Left ventricle myocardium superior (tissue), 1 donor: ENCODE measurements around the gene SEPSECS. TPM values are rescaled to one million over a fixed set of nuclear protein-coding genes. Genes with fewer than 3 reads are reported as not detected.
"Not testable (repeated sequence)": the region's sequence is repeated elsewhere in the genome, so short reads cannot be mapped to it uniquely, and the experiment has no call there.

Experiments used
- ATAC-seq: fragments of 200-7000 bp; cut with Tn5 transposase; one replicate; pipeline ENCODE4 v1.9.1; 2020; ENCODE audit warnings: mild to moderate bottlenecking, moderate library complexity
- DNase-seq: peaks from one replicate; pipeline ENCODE4 v3.0.0-alpha.2; 2020
- intact Hi-C: fragments of 100-400 bp; cut with micrococcal nuclease; formaldehyde crosslinking; loops from one replicate; pipeline ENCODE4 v1.11.0; 2022
- total RNA-seq: library from RNA; stranded (reverse); fragmentation: NEBNext Ultra II Directional; extraction: Animal tissue kit (Norgen Biotek cat#: 25700); gene quantifications from one replicate; pipeline ENCODE4 v1.2.1, GENCODE V29; 2021
- donor health status: DM: no; HTN: yes; CAD: no; lungs with severe emphysema.

SEPSECS gene
- total RNA-seq, 1 donor from 2014 or later: 5.2 TPM

GRCh38 chr4:25096251-25096980, 63.8 kb downstream of the SEPSECS start:
- intact Hi-C loops: no loop called here
- DNase-seq (no peak), ATAC-seq (no peak)

- ATAC-seq: no peak
- intact Hi-C loops: no loop called here
- no peak for DNase-seq
Observed at GRCh38 chr4:25095837-25096236, 64.4 kb downstream of the SEPSECS start.

- intact Hi-C loops: no loop called here
- ATAC-seq (no peak), DNase-seq (no peak)
Observed at GRCh38 chr4:25092139-25092538, 68.1 kb downstream of the SEPSECS start.

GRCh38 chr4:25090516-25090915, 69.7 kb downstream of the SEPSECS start:
- no peak for ATAC-seq

GRCh38 chr4:25089051-25089763, 71.0 kb downstream of the SEPSECS start:
- ATAC-seq: peak; percentile 31
- no peak for DNase-seq
- intact Hi-C loops: no loop called here

More at GRCh38 chr4:25090516-25090915, 69.7 kb downstream of the SEPSECS start:
- intact Hi-C loops: no loop called here
- no peak for DNase-seq

- peak; percentile 93 for ATAC-seq
- intact Hi-C loops: no loop called here
- peak; percentile 81 for DNase-seq
Observed at GRCh38 chr4:25088093-25088952, 71.9 kb downstream of the SEPSECS start.

GRCh38 chr4:25085671-25086070, 74.6 kb downstream of the SEPSECS start:
- ATAC-seq (peak; percentile 5), DNase-seq (peak; percentile 61)
- intact Hi-C loops: no loop called here

- intact Hi-C loops: not testable (repeated sequence)
Observed at GRCh38 chr4:25083441-25083840, 76.8 kb downstream of the SEPSECS start.

GRCh38 chr4:25081866-25082471, 78.3 kb downstream of the SEPSECS start:
- ATAC-seq (peak; percentile 70), DNase-seq (no peak)
- intact Hi-C loops: no loop called here

More at GRCh38 chr4:25083441-25083840, 76.8 kb downstream of the SEPSECS start:
- not testable (repeated sequence) for ATAC-seq, DNase-seq

GRCh38 chr4:25080571-25080970, 79.7 kb downstream of the SEPSECS start:
- ATAC-seq (no peak), DNase-seq (no peak)
- intact Hi-C loops: no loop called here

- no peak for ATAC-seq
- no peak for DNase-seq
- intact Hi-C loops: no loop called here
Observed at GRCh38 chr4:25078523-25078922, 81.7 kb downstream of the SEPSECS start.

GRCh38 chr4:25076625-25077398, 83.4 kb downstream of the SEPSECS start:
- no peak for DNase-seq
- intact Hi-C loops: no loop called here
- peak; percentile 49 for ATAC-seq

GRCh38 chr4:25075851-25076250, 84.4 kb downstream of the SEPSECS start:
- no peak for DNase-seq
- ATAC-seq: no peak
- intact Hi-C loops: no loop called here

- intact Hi-C loops: no loop called here
- DNase-seq: no peak
- no peak for ATAC-seq
Observed at GRCh38 chr4:25075129-25075528, 85.1 kb downstream of the SEPSECS start.

GRCh38 chr4:25070545-25070944, 89.7 kb downstream of the SEPSECS start:
- ATAC-seq: no peak
- DNase-seq: no peak
- intact Hi-C loops: no loop called here
